ENCODE data around the gene TNS3. TPM values are rescaled to one million over a fixed set of nuclear protein-coding genes. Genes with fewer than 3 reads are reported as not detected.

Gene TNS3
- total and polyA plus RNA-seq, 2 donors (not counting 3 experiments of a cell fraction or from before 2014, with no cell fraction given) = 10.4 to 45.1 TPM

DNA sequence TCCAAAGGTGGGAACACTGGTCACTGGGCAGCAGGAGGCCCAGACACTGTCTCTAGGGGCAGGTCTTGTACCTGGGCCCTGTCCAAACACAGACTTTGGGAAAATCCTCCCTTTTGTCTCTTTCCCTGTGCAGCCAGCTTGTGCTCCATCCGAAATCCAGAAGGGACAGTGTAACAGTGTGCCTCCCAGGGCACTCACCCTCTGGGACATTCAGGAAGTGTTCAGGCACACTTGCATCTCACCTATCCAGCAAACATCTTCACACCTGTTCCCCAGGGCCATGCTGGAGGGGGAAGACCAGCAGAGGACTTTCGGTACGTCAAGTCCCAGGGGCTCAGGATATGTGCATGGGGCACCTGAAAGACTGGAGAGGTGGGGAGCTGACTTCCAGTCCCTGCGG, 38.9 kb downstream of the TNS3 start:
- Histone ChIP-seq H3K36me3 (ENCODE audit: control insufficient read depth in 2 of 2, extremely low read depth in 1 of 2, insufficient read depth in 2 of 2, low read length in 2 of 2) (no peaks in the 10 kb centered on the region), H3K27me3 (ENCODE audit: control insufficient read depth in 2 of 2, insufficient read depth in 2 of 2, low read length in 2 of 2) (peaks cover 4% of the 10 kb centered on the region in 2 experiments), H3K4me2 (ENCODE audit: insufficient read depth, low read length) (no peak overlapping the region), H2AFZ (ENCODE audit: low read depth, low read length) (no peak overlapping the region), H3K4me1 (ENCODE audit: control insufficient read depth, extremely low read depth, insufficient read depth, low read length) (no peaks in the 10 kb centered on the region), H4K20me1 (replicated peaks; ENCODE audit: control insufficient read depth, extremely low read depth, insufficient read depth, low read length) (no peaks in the 10 kb centered on the region), H3K9me1 (replicated peaks; ENCODE audit: control insufficient read depth, extremely low read depth, insufficient read depth, low read length) (no peaks in the 10 kb centered on the region), H3K4me3 (replicated peaks in 1 of 3; ENCODE audit: insufficient read depth in 1 of 3, low read depth in 1 of 3, low read length in 3 of 3) (no peak overlapping the region), H3K27ac (ENCODE audit: insufficient read depth, low read depth, low read length) (no peak overlapping the region), H3K9me3 (replicated peaks; ENCODE audit: control insufficient read depth, insufficient read depth, low read length) (no peaks in the 10 kb centered on the region), H3K79me2 (ENCODE audit: control insufficient read depth, insufficient read depth, low read length) (no peaks in the 10 kb centered on the region), H3K9ac (replicated peaks; ENCODE audit: extremely low read depth, insufficient read depth, low read length) (no peak overlapping the region)
- DNase-seq (ENCODE audit: low read depth, low spot score) (no peak), FAIRE-seq (no peak)
- intact Hi-C loops (cut with micrococcal nuclease) = no loop called here
- ChIA-PET POLR2A (no interaction called here), CTCF (no interaction called here)
- TF ChIP-seq JUN (IDR thresholded peaks at IDR 0.05; ENCODE audit: borderline replicate concordance, insufficient read depth, insufficient read length, low read depth) (no peak), FOS (IDR thresholded peaks at IDR 0.05; ENCODE audit: borderline replicate concordance, insufficient read depth, low read length) (no peak), MYC (IDR thresholded peaks at IDR 0.05; ENCODE audit: low read depth, low read length) (no peak), POLR2AphosphoS5 (IDR thresholded peaks at IDR 0.05; ENCODE audit: insufficient read depth, low read depth, low read length) (no peak), GATA2 (IDR thresholded peaks at IDR 0.05; ENCODE audit: insufficient read depth, insufficient read length, low read depth, low read length) (no peak), POLR2A (IDR thresholded peaks at IDR 0.05; ENCODE audit: low read depth, low read length) (no peak)
- TF ChIP-seq, protein P1, sequence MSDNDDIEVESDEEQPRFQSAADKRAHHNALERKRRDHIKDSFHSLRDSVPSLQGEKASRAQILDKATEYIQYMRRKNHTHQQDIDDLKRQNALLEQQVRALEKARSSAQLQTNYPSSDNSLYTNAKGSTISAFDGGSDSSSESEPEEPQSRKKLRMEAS (IDR thresholded peaks at IDR 0.05; ENCODE audit: insufficient read depth, insufficient read length) = no peak
- TF ChIP-seq, protein P2, sequence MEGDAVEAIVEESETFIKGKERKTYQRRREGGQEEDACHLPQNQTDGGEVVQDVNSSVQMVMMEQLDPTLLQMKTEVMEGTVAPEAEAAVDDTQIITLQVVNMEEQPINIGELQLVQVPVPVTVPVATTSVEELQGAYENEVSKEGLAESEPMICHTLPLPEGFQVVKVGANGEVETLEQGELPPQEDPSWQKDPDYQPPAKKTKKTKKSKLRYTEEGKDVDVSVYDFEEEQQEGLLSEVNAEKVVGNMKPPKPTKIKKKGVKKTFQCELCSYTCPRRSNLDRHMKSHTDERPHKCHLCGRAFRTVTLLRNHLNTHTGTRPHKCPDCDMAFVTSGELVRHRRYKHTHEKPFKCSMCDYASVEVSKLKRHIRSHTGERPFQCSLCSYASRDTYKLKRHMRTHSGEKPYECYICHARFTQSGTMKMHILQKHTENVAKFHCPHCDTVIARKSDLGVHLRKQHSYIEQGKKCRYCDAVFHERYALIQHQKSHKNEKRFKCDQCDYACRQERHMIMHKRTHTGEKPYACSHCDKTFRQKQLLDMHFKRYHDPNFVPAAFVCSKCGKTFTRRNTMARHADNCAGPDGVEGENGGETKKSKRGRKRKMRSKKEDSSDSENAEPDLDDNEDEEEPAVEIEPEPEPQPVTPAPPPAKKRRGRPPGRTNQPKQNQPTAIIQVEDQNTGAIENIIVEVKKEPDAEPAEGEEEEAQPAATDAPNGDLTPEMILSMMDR (IDR thresholded peaks at IDR 0.05; ENCODE audit: extremely low read depth in 1 of 2, insufficient read depth in 1 of 2, low read depth in 1 of 2, low read length in 2 of 2) = no peak
- dilution Hi-C loops (cut with MboI; ENCODE audit: extremely low pct_ligation_motif_present, low sequenced_read_pairs) = no loop called here
- BruUV-seq (replicated peaks) = no TSS peak

All from endothelial cell of umbilical vein (primary cell).